ENCODE measurements around the gene TRAM2. TPM values are rescaled to one million over a fixed set of nuclear protein-coding genes. Genes with fewer than 3 reads are reported as not detected.

The TRAM2 gene
- total RNA-seq, 1 donor from 2014 or later, result 22.1 TPM

DNA sequence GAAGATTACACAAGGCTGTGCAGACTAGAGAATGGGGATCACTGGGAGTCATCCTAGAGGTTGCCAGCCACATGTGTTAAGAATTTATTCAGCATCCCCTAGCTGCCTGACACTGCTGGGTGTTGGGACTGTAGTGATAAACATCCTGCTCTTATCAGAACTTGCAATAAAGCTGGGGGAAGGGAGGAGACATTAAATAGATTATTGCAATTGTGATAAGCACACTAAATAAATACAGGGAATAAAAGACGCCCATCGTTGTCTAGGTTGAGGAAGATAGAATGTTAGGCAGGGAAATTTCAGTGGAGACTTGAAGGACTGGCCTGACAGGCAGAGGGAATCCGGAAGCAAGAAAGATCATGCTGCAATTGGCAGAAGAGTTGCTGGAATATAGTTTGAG, 33.2 kb upstream of the TRAM2 start:
- Mint-ChIP-seq H3K27me3 (ENCODE audit: low read depth) (no peaks in the 10 kb centered on the region), H3K4me3 (no peak overlapping the region), H3K27ac (no peak overlapping the region), H3K4me1 (peaks cover 20% of the 10 kb centered on the region), H3K9me3 (peaks cover 17% of the 10 kb centered on the region), H3K36me3 (no peaks in the 10 kb centered on the region)
- TF ChIP-seq, protein P1, sequence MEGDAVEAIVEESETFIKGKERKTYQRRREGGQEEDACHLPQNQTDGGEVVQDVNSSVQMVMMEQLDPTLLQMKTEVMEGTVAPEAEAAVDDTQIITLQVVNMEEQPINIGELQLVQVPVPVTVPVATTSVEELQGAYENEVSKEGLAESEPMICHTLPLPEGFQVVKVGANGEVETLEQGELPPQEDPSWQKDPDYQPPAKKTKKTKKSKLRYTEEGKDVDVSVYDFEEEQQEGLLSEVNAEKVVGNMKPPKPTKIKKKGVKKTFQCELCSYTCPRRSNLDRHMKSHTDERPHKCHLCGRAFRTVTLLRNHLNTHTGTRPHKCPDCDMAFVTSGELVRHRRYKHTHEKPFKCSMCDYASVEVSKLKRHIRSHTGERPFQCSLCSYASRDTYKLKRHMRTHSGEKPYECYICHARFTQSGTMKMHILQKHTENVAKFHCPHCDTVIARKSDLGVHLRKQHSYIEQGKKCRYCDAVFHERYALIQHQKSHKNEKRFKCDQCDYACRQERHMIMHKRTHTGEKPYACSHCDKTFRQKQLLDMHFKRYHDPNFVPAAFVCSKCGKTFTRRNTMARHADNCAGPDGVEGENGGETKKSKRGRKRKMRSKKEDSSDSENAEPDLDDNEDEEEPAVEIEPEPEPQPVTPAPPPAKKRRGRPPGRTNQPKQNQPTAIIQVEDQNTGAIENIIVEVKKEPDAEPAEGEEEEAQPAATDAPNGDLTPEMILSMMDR (IDR thresholded peaks at IDR 0.05; ENCODE audit: unreplicated experiment), result no peak
- no peak for DNase-seq (ENCODE audit: low spot score in 2 of 2, unreplicated experiment in 2 of 2)

GRCh38 chr6:52605610-52606185, 28.8 kb upstream of the TRAM2 start:
- no peaks in the 10 kb centered on the region for H3K27me3 Mint-ChIP-seq (ENCODE audit: low read depth)
- no peak overlapping the region for H3K27ac Mint-ChIP-seq
- TF ChIP-seq, protein P1 (IDR thresholded peaks at IDR 0.05; ENCODE audit: unreplicated experiment), result no peak
- H3K36me3 Mint-ChIP-seq, result no peaks in the 10 kb centered on the region
- no peak overlapping the region for H3K4me3 Mint-ChIP-seq
- H3K9me3 Mint-ChIP-seq, result peaks cover 17% of the 10 kb centered on the region
- peaks cover 20% of the 10 kb centered on the region for H3K4me1 Mint-ChIP-seq
- no peak for DNase-seq (ENCODE audit: low spot score in 2 of 2, unreplicated experiment in 2 of 2)

DNA sequence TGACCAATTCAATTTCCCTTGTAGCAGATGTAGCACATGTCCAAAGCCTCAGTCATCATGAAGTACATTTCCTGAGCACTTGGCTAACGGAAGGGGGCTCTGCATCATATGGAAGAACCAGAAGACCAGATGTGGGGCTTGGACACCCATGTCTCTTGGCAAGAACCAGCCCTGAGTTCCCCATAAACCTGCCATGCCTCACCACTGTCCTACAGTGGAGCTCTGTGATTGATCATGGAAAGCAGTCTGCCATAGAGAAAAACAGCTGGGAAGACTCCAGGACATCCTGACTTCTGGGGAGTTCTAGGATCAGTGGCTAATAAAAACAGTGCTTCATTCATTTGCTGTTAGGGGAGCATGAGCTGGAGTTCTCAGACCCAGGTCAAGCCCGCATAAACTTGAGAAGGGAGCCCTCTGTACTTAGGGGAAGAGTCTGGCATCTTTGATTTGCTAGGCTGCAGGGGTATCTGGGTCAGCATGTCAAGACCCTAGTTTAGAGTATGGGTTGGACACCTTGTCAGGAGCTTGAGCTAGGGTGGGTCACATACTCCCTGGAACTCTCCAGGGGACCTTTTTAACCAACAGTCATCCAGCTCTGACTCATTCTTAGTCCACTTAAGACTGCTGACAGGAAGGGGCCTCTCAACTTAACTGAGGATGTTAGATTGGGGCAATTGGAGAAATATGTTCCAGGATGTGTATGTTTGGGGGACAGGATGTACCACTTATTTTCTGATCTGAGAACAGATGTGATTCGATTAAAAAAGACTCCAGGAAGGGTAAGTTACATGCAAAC, 26.3 kb upstream of the TRAM2 start:
- TF ChIP-seq, protein P1 (IDR thresholded peaks at IDR 0.05; ENCODE audit: unreplicated experiment), result no peak
- no peak for DNase-seq (ENCODE audit: low spot score in 2 of 2, unreplicated experiment in 2 of 2)
- H3K36me3 Mint-ChIP-seq, result no peaks in the 10 kb centered on the region
- H3K27me3 Mint-ChIP-seq (ENCODE audit: low read depth), result no peaks in the 10 kb centered on the region
- no peak overlapping the region for H3K4me3 Mint-ChIP-seq
- H3K27ac Mint-ChIP-seq, result peak overlapping the region; percentile 27
- H3K4me1 Mint-ChIP-seq, result peaks cover 16% of the 10 kb centered on the region
- H3K9me3 Mint-ChIP-seq, result peaks cover 7% of the 10 kb centered on the region

DNA sequence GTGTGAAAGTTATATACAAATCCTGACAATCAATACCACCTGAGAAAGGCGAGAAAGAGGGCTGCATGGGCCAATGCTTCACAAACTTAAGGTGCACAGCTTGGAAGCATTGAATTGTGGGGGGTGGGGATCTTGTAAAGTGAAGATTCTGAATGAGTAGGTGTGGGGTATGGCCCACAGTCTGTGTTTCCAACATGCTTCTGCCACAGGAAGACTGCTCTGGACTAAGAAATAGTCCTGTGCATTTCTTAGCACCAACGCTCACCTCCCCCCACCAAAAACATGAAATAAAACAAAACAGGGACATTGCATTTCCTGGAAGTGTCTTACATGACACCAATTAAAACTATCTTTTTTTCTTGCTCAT, 21.9 kb upstream of the TRAM2 start:
- no peak for DNase-seq (ENCODE audit: low spot score in 2 of 2, unreplicated experiment in 2 of 2)
- TF ChIP-seq, protein P1 (IDR thresholded peaks at IDR 0.05; ENCODE audit: unreplicated experiment), result no peak
- Mint-ChIP-seq H3K27ac (no peak overlapping the region), H3K9me3 (no peaks in the 10 kb centered on the region), H3K4me1 (peaks cover 25% of the 10 kb centered on the region), H3K27me3 (ENCODE audit: low read depth) (no peaks in the 10 kb centered on the region), H3K4me3 (no peak overlapping the region), H3K36me3 (no peaks in the 10 kb centered on the region)

GRCh38 chr6:52598123-52598823, 21.4 kb upstream of the TRAM2 start:
- H3K4me1 Mint-ChIP-seq, result peaks cover 25% of the 10 kb centered on the region
- H3K27ac Mint-ChIP-seq, result peak overlapping the region; percentile 37
- no peaks in the 10 kb centered on the region for H3K36me3 Mint-ChIP-seq
- peak overlapping the region; percentile 53 for H3K4me3 Mint-ChIP-seq
- TF ChIP-seq, protein P1 (IDR thresholded peaks at IDR 0.05; ENCODE audit: unreplicated experiment), result peak; percentile 76
- H3K27me3 Mint-ChIP-seq (ENCODE audit: low read depth), result no peaks in the 10 kb centered on the region
- H3K9me3 Mint-ChIP-seq, result no peaks in the 10 kb centered on the region
- peak; percentile 45 to 74 for DNase-seq (ENCODE audit: low spot score in 2 of 2, unreplicated experiment in 2 of 2)

All from mesothelial cell of epicardium (in vitro differentiated cells).